Thymus (tissue), 11 donors: ENCODE results near the gene TDRD10. TPM values are rescaled to one million over a fixed set of nuclear protein-coding genes. Genes with fewer than 3 reads are reported as not detected.

ENCODE experiments used
- DNase-seq, 9 donors: peaks; one replicate each; pipeline ENCODE4 v3.0.0-alpha.2; 2013; ENCODE audit warnings: low spot score in 9 of 9, low read depth in 6 of 9, missing footprints in 1 of 9
- H3K27ac ChIP-seq, 2 donors: one replicate each; pipeline ENCODE4 v1.5.1; 2013; ENCODE audit warnings: control low read depth in 1 of 2, low read depth in 1 of 2, low read length in 1 of 2, mild to moderate bottlenecking in 1 of 2, moderate library complexity in 1 of 2
- H3K27me3 ChIP-seq, 2 donors: one replicate each; pipeline ENCODE4 v1.5.1; 2013; ENCODE audit warnings: low read length in 1 of 2; ENCODE audit not compliant: control insufficient read depth in 2 of 2, insufficient read depth in 1 of 2
- H3K36me3 ChIP-seq, 2 donors: one replicate each; pipeline ENCODE4 v1.5.1; 2013; ENCODE audit warnings: low read length in 1 of 2, mild to moderate bottlenecking in 1 of 2, moderate library complexity in 1 of 2; ENCODE audit not compliant: control insufficient read depth in 2 of 2, insufficient read depth in 2 of 2
- H3K4me1 ChIP-seq, 2 donors: one replicate each; pipeline ENCODE4 v1.5.1; 2013; ENCODE audit warnings: low read length in 2 of 2; ENCODE audit not compliant: control insufficient read depth in 2 of 2, insufficient read depth in 2 of 2
- H3K4me3 ChIP-seq, 2 donors: one replicate each; pipeline ENCODE4 v1.5.1; 2013; ENCODE audit warnings: low read length in 2 of 2, control low read depth in 1 of 2, mild to moderate bottlenecking in 1 of 2
- H3K9me3 ChIP-seq, 2 donors: one replicate each; pipeline ENCODE4 v1.5.1; 2013; ENCODE audit warnings: low read length in 1 of 2, mild to moderate bottlenecking in 1 of 2; ENCODE audit not compliant: control insufficient read depth in 2 of 2, insufficient read depth in 1 of 2
- WGBS: extraction: QIAGEN DNeasy Blood & Tissue Kit; methylation state at CpG from one replicate; pipeline ENCODE4 v1.1.7; 2013; 5-methylcytosine and 5-hydroxymethylcytosine counted together
- polyA plus RNA-seq: library from polyadenylated mRNA; stranded (reverse); fragments of 200-250 nt; gene quantifications from one replicate; pipeline ENCODE4 v1.2.3, GENCODE V29; 2013
- total RNA-seq: library from RNA; stranded (reverse); fragments of 120-200 nt; gene quantifications from one replicate; pipeline ENCODE4 v1.2.4, GENCODE V29; 2013
- donor health status: healthy.

TDRD10 gene
- total and polyA plus RNA-seq, 2 donors, result 0.47 to 12.2 TPM

DNA sequence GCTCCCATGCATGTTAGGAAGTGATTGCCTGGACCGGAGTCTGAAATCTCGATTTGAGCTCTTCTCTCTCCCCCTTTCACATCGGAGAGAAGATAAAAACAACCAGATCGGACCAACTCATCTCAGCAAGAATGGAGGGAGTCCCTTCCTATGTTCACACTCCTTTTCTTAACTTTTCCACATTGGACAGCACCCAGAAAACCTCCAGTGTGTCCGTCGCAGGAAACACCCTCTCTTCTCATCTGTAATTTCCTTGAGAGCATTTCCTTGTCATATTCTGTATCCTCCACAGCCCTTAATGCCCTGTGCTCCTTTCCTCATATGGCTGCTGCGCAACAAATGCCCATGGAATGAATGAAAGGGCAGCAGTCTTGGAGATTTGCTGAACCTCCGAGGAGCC, 1.5 kb upstream of the TDRD10 start:
- Histone ChIP-seq H3K36me3 (no peaks in the 10 kb centered on the region), H3K27ac (no peak overlapping the region), H3K4me1 (peaks cover 2 to 4% of the 10 kb centered on the region in 2 donors), H3K9me3 (peaks cover 7 to 11% of the 10 kb centered on the region in 2 donors), H3K4me3 (peak overlapping the region in 1 of 2 donors; percentile 12), H3K27me3 (peaks cover 46 to 66% of the 10 kb centered on the region in 2 donors)
- DNase-seq, result no peak
- 92% methylated on average over 8 of the region's 8 CpGs for WGBS

DNA sequence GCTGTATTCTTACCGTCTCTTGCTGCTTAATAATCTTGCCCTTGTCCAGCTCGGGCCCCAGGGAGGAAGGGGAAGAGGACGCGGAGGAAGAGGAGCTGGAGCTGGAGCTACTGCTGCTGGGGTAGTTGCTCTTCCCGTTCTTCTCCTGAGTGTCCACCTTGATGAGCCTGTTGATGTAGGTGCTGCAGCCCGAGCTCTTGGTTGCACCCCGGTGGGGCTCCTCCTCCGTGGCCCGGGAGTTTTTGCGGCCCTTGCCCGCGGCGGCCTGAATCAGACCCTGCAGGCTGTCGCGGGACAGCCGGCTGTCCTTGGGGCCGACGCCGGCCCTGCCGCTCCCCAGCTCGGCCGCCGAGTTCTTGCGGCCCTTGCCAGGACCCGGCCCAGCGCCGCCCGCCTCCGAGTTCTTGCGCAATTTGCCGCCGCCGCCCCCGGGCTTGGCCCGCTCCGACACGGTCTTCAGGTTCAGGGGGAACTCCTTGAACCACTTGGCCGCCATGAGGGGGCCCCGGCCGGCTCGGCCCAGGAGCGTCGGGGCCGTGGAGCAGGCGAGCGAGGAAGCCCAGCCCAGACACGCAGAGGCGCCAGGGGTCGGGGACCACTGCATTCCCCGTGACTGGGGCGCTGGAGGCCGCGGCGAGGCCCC, 475 bp upstream of the TDRD10 start:
- 23% methylated on average over 54 of the region's 54 CpGs for WGBS
- Histone ChIP-seq H3K9me3 (peaks cover 7 to 18% of the 10 kb centered on the region in 2 donors), H3K4me1 (peaks cover under 1 to 2% of the 10 kb centered on the region in 2 donors), H3K27me3 (peaks cover 49 to 73% of the 10 kb centered on the region in 2 donors), H3K36me3 (no peaks in the 10 kb centered on the region), H3K4me3 (peak overlapping the region; percentile 2 to 24), H3K27ac (no peak overlapping the region)
- no peak for DNase-seq

DNA sequence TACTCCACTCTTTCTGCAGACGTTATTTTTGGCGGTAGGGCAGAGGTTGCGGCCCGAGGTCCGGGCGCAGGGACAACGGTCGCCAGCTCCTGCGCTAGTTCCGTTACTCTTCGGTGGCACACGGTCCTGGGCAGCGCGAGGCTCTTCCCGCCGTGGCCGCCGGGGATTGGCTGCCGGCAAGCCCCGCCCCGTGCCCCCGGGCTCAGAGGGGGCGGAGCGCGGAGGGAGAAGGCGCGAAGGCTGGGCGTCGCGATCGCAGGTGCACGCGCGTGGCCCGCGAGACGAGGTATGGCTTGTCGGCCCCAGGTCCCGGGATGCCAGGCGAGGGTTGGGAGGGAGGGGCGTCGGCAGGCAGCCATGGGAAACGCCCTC, 711 bp downstream of the TDRD10 start:
- Histone ChIP-seq H3K4me3 (no peak overlapping the region), H3K9me3 (peaks cover 7 to 19% of the 10 kb centered on the region in 2 donors), H3K27me3 (peaks cover 49 to 83% of the 10 kb centered on the region in 2 donors), H3K4me1 (peaks cover 0 to 2% of the 10 kb centered on the region in 2 donors), H3K36me3 (no peaks in the 10 kb centered on the region), H3K27ac (no peak overlapping the region)
- 22% methylated on average over 43 of the region's 43 CpGs for WGBS
- no peak for DNase-seq

DNA sequence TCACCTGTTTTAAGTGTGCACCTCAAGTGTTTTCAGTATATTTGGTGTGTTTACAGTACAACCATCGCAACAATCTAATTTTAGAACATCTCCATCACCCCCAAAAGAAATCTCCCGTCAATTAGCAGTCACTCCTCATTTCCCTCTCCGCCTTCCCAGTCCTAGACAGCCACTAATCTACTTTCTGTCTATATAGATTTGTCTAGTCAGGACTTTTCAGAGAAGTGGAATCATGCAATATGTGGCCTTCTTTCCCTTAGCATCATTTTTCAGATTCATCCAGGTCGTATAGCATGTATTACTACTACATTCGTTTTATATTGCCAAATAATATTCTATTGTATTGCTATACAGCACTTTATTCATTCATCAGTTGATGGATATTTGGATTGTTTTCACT, 1.9 kb downstream of the TDRD10 start:
- 96% methylated on average over 5 of the region's 5 CpGs for WGBS
- H3K27me3 ChIP-seq, result peaks cover 49 to 81% of the 10 kb centered on the region in 2 donors
- peaks cover 7 to 19% of the 10 kb centered on the region in 2 donors for H3K9me3 ChIP-seq
- H3K4me3 ChIP-seq, result no peak overlapping the region
- no peak overlapping the region for H3K27ac ChIP-seq
- no peak for DNase-seq
- no peaks in the 10 kb centered on the region for H3K36me3 ChIP-seq
- peaks cover 0 to 2% of the 10 kb centered on the region in 2 donors for H3K4me1 ChIP-seq

DNA sequence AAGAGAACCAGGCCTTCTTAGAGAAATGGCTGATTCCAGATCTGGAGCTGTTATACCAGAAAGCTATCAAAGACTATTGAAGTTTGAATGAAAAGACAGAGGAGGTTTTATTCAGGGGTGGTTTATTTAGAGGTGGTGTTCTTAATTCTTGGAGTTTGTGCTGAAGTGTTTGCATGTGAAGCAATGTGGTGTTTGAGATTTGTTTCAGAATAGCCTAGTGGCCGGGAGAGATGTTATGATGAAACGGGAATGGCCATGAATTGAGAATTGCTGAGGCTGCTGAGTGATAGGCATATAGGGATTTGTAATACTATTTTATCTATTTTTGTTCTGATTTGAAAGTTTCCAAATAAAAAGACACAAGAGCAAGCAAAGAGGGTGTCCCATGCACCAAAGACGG, 10.7 kb downstream of the TDRD10 start:
- H3K4me3 ChIP-seq, result no peak overlapping the region
- DNase-seq, result no peak
- peaks cover 3 to 12% of the 10 kb centered on the region in 2 donors for H3K27me3 ChIP-seq
- no peaks in the 10 kb centered on the region for H3K36me3 ChIP-seq
- WGBS, result 96% methylated on average over 3 of the region's 3 CpGs
- H3K27ac ChIP-seq, result no peak overlapping the region
- no peaks in the 10 kb centered on the region for H3K4me1 ChIP-seq
- no peaks in the 10 kb centered on the region for H3K9me3 ChIP-seq

DNA sequence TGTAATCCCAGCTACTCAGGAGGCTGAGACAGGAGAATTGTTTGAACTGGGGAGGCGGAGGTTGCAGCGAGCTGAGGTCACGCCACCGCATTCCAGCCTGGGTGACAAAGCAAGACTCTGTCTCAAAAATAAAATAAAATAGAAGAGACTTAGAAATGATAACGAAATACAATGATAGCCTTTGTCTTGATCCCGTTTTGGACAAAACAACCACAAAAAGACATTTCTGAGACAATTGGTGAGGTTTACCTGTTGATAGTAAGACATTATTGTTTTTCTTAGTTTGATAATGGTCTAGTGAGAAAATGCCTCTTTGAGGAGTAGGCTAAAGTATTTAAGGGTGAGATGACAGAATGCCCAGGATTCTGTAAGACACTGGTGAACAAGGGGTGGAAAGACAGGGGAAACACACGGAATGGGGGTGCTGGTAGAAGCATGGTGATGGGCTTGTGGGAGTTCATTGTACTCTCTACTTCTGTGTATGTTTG, 12.1 kb downstream of the TDRD10 start:
- no peaks in the 10 kb centered on the region for H3K9me3 ChIP-seq
- H3K36me3 ChIP-seq, result no peaks in the 10 kb centered on the region
- DNase-seq, result no peak
- H3K27me3 ChIP-seq, result peaks cover 3 to 10% of the 10 kb centered on the region in 2 donors
- no peaks in the 10 kb centered on the region for H3K4me1 ChIP-seq
- H3K27ac ChIP-seq, result no peak overlapping the region
- WGBS, result 96% methylated on average over 7 of the region's 7 CpGs
- no peak overlapping the region for H3K4me3 ChIP-seq

DNA sequence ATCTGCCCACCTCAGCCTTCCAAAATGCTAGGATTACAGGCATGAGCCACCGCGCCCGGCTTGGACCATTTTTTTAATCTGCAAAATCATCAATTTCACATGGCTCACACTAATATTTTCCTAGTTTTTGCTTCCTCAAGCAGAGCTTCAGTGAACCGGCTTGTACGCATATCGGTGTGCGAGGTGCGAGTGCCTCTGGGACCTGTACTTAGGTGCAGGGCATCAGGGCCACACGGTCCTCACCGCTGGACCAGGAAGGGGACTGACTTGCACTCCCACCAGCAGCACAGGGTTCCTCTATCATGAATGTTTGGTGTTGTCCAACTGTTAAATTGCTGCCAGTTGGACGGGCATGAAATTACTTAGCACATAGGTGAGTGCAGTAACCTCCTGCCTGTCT, 15.6 kb downstream of the TDRD10 start:
- no peaks in the 10 kb centered on the region for H3K36me3 ChIP-seq
- WGBS, result 98% methylated on average over 11 of the region's 11 CpGs
- H3K4me3 ChIP-seq, result no peak overlapping the region
- no peak overlapping the region for H3K27ac ChIP-seq
- peaks cover 0 to 2% of the 10 kb centered on the region in 2 donors for H3K4me1 ChIP-seq
- H3K27me3 ChIP-seq, result peaks cover 0 to 5% of the 10 kb centered on the region in 2 donors
- DNase-seq, result no peak
- no peaks in the 10 kb centered on the region for H3K9me3 ChIP-seq

DNA sequence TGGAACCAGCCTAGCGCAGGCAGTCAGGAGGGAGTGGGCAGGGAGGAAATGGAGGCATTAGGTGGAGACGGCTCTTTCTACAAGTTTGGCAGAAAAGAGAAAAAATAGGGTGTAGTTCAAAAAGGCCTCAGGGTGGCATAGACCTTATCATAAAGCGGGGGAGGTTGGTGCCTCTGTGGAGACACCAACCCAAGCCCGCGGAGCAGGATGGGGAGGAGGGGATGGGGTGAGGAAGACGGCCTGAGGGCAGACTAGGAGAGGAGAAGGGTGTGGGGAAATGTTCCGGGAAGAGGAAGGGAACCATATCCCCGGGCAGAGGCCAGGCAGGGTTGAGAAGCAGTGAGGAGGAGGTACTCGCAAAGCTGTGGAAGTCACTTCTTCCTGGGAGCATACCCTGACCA, 17.6 kb downstream of the TDRD10 start:
- 86% methylated on average over 9 of the region's 9 CpGs for WGBS
- Histone ChIP-seq H3K4me3 (no peak overlapping the region), H3K27me3 (peaks cover 0 to 3% of the 10 kb centered on the region in 2 donors), H3K36me3 (no peaks in the 10 kb centered on the region), H3K9me3 (no peaks in the 10 kb centered on the region), H3K27ac (no peak overlapping the region), H3K4me1 (peaks cover 0 to 2% of the 10 kb centered on the region in 2 donors)
- no peak for DNase-seq

DNA sequence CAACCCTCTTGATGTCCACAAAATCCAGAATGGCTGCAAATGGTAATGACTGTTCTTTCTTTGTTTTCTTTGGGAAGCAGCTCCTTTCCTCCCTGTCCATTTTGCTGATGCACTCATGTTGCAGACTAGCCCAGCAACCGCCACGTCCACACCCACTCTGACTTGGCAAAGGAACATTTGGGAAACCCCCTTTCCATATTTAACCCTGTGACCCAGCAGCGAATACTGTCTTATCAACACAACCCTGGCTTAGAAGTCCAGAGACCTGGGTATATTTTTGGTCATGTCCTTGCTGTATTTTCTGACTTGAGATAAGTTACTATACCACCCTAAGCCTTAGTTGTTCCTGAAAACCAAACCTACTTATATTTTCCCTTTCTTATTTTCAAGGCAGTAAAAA, 18.3 kb downstream of the TDRD10 start:
- Histone ChIP-seq H3K9me3 (no peaks in the 10 kb centered on the region), H3K27ac (no peak overlapping the region)

More for the DNA sequence above, 18.3 kb downstream of the TDRD10 start:
- no peak for DNase-seq
- Histone ChIP-seq H3K4me1 (peaks cover 0 to 2% of the 10 kb centered on the region in 2 donors), H3K4me3 (no peak overlapping the region), H3K27me3 (peaks cover 0 to 3% of the 10 kb centered on the region in 2 donors), H3K36me3 (no peaks in the 10 kb centered on the region)
- 86% methylated on average over 3 of the region's 3 CpGs for WGBS
